ENCODE data around the gene EPB41L4A. TPM values are rescaled to one million over a fixed set of nuclear protein-coding genes. Genes with fewer than 3 reads are reported as not detected.

Gene EPB41L4A
- total and polyA plus RNA-seq, 8 donors: 4.4 to 77.6 (median 12.1) TPM

DNA sequence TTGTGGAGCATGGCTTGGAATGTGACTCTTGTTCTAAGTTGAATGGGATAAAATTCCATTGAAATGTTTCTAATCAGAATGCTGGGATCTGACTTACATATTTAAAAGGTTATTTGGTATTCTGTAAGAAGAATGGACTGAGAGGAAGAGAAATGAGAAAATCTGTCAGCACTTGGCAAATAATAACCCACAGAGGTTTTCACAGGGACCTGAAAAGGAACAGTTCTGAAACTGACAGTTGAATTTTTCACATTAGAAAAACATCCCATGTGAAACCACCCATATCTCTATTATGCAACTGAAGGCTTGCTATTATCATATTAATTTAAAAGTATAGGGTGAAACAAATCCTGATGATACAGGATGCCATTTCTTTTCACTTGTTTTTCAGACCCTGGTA lies 302.7 kb downstream of the EPB41L4A start:
- no peak overlapping the region for H3K4me3 ChIP-seq
- no peaks in the 10 kb centered on the region for H3K4me1 ChIP-seq
- H3K9me3 ChIP-seq: peaks cover 0 to 5% (median 3%) of the 10 kb centered on the region in 4 donors
- intact Hi-C loops (cut with DNase I; ENCODE audit: low total_unique reads): no loop called here
- H3K27ac ChIP-seq: no peak overlapping the region
- no peaks in the 10 kb centered on the region for H3K27me3 ChIP-seq
- DNase-seq: no peak
- TF ChIP-seq, protein P1, sequence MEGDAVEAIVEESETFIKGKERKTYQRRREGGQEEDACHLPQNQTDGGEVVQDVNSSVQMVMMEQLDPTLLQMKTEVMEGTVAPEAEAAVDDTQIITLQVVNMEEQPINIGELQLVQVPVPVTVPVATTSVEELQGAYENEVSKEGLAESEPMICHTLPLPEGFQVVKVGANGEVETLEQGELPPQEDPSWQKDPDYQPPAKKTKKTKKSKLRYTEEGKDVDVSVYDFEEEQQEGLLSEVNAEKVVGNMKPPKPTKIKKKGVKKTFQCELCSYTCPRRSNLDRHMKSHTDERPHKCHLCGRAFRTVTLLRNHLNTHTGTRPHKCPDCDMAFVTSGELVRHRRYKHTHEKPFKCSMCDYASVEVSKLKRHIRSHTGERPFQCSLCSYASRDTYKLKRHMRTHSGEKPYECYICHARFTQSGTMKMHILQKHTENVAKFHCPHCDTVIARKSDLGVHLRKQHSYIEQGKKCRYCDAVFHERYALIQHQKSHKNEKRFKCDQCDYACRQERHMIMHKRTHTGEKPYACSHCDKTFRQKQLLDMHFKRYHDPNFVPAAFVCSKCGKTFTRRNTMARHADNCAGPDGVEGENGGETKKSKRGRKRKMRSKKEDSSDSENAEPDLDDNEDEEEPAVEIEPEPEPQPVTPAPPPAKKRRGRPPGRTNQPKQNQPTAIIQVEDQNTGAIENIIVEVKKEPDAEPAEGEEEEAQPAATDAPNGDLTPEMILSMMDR (IDR thresholded peaks at IDR 0.05): no peak
- TF ChIP-seq EP300 (IDR thresholded peaks at IDR 0.05): no peak
- no peaks in the 10 kb centered on the region for H3K36me3 ChIP-seq

DNA sequence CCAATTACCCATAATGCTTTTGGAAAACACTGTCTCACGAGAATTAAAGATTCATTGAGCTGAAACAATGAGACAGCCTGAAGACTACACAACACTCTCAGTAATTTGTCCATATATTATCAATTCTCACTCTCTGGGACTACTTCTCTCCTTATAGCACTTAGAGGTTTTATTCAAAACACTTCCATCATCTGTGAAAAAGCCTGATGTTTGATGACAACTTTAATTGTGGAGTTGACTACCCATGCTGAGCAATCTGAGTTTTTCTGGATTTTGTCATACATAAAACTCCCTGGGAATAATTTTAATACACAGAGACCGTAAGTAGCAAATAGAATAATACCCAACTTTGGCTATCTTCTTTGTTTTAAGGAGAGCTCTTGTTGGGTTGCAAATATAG lies 305.5 kb downstream of the EPB41L4A start:
- intact Hi-C loops (cut with DNase I; ENCODE audit: low total_unique reads): no loop called here
- no peak overlapping the region for H3K27ac ChIP-seq
- no peaks in the 10 kb centered on the region for H3K36me3 ChIP-seq
- peaks cover 0 to 10% (median 4%) of the 10 kb centered on the region in 4 donors for H3K4me1 ChIP-seq
- no peak overlapping the region for H3K4me3 ChIP-seq
- DNase-seq: no peak
- 73 to 89% (median 78%) methylated on average over 2 of the region's 2 CpGs for WGBS, 5 donors
- H3K9me3 ChIP-seq: no peaks in the 10 kb centered on the region
- no peaks in the 10 kb centered on the region for H3K27me3 ChIP-seq
- TF ChIP-seq POLR2AphosphoS5 (IDR thresholded peaks at IDR 0.05): no peak
- TF ChIP-seq, protein P1 (IDR thresholded peaks at IDR 0.05): no peak
- no peak for TF ChIP-seq POLR2A (IDR thresholded peaks at IDR 0.05)
- no peak for TF ChIP-seq EP300 (IDR thresholded peaks at IDR 0.05)

Small RNA genes within 50 kb of the gene (small RNA-seq; reads per million reads assigned to genes)
- 0 reads per million in 4 donors for gene AC010265.1
- gene HMGB3P16: 0 reads per million in 4 donors
- gene SNORA13: 3.9 to 20.1 (median 9.1) reads per million in 4 donors

Measured in stomach (tissue), 9 donors.